HepG2 (cell line): ENCODE measurements around the gene ING5. TPM values are rescaled to one million over a fixed set of nuclear protein-coding genes. Genes with fewer than 3 reads are reported as not detected.

ENCODE experiments used
- ATAC-seq: fragments of 200-7000 bp; cut with Tn5 transposase; 3 replicates; pipeline ENCODE4 v1.9.1; 2020; ENCODE audit warnings: mild to moderate bottlenecking, moderate library complexity
- BruUV-seq: library from RNA; stranded (reverse); fragments of 400-500 nt; replicated peaks from 2 replicates; lab custom pipeline; 2021; lab: Mats Ljungman, UMichigan
- CTCF ChIA-PET: fragments of 300-600 bp; formaldehyde crosslinking; extraction: SDS; loops from one replicate; lab custom pipeline; 2021; ENCODE audit warnings: low total read pairs, inconsistent platforms, low intra/inter-chr PET ratio; lab: Yijun Ruan, JAX
- POLR2A ChIA-PET: fragments of 350-600 bp; sonication (Branson Sonifier 250); formaldehyde crosslinking; loops from one replicate; lab custom pipeline; 2020; ENCODE audit warnings: antibody characterized with exemption, inconsistent platforms; lab: Yijun Ruan, JAX
- DNase-seq: peaks from one replicate; pipeline ENCODE4 v3.0.0-alpha.2; 2015; ENCODE audit warnings: low spot score
- FAIRE-seq: peaks from 3 replicates; lab custom pipeline; 2011; peaks lifted over from hg19 to GRCh38; lab: Jason Lieb, UNC
- H2AFZ ChIP-seq: one replicate; pipeline ENCODE4 v1.6.1; 2011; ENCODE audit warnings: low read length, inconsistent platforms
- H3K27ac ChIP-seq: fragments of 300-600 bp; 3 replicates; pipeline ENCODE4 v1.8.0; 2011; ENCODE audit warnings: mixed run types, mild to moderate bottlenecking, mixed read lengths, low read length, inconsistent platforms; ENCODE audit not compliant: insufficient read depth; ENCODE audit errors: extremely low read length
- H3K27me3 ChIP-seq, 2 experiments: fragments of 200-600 bp in 1 of 2; 2 replicates in 1 of 2; 3 replicates in 1 of 2; pipeline versions ENCODE4 v1.6.0 to v1.8.0; 2011; ENCODE audit warnings: low read length in 2 of 2, mild to moderate bottlenecking in 2 of 2, moderate library complexity in 2 of 2, inconsistent platforms in 1 of 2; ENCODE audit not compliant: insufficient read depth in 2 of 2, control insufficient read depth in 1 of 2
- H3K36me3 ChIP-seq, 2 experiments: fragments of 200-600 bp in 1 of 2; replicated peaks in 1 of 2; 2 replicates in 1 of 2; 3 replicates in 1 of 2; pipeline versions ENCODE4 v1.5.1 to v1.8.0; 2011; ENCODE audit warnings: low read length in 2 of 2, inconsistent platforms in 1 of 2; ENCODE audit not compliant: insufficient read depth in 2 of 2, control insufficient read depth in 1 of 2
- H3K4me1 ChIP-seq: 2 replicates; pipeline ENCODE4 v1.5.1; 2012; ENCODE audit warnings: low read length, inconsistent platforms; ENCODE audit not compliant: insufficient read depth
- H3K4me2 ChIP-seq: 2 replicates; pipeline ENCODE4 v1.6.0; 2011; ENCODE audit warnings: low read depth, low read length, inconsistent platforms
- H3K4me3 ChIP-seq, 3 experiments: fragments of 200-600 bp in 1 of 3; sonication (generic), shearing (Covaris generic) in 1 of 3; replicated peaks in 1 of 3; 2 replicates each; pipeline ENCODE4 v1.5.1; 2011 to 2016; ENCODE audit warnings: low read length in 3 of 3, inconsistent platforms in 2 of 3, low read depth in 2 of 3, mild to moderate bottlenecking in 2 of 3, control low read depth in 1 of 3, mixed read lengths in 1 of 3; ENCODE audit not compliant: insufficient read depth in 1 of 3
- H3K79me2 ChIP-seq: one replicate; pipeline ENCODE4 v1.6.1; 2011; ENCODE audit warnings: low read length, inconsistent platforms; ENCODE audit not compliant: insufficient read depth
- H3K9ac ChIP-seq: 2 replicates; pipeline ENCODE4 v1.6.0; 2011; ENCODE audit warnings: mild to moderate bottlenecking, low read depth, low read length, inconsistent platforms; ENCODE audit not compliant: insufficient read depth
- H3K9me3 ChIP-seq: 2 replicates; pipeline ENCODE4 v1.5.1; 2012; ENCODE audit warnings: mild to moderate bottlenecking, low read length
- H4K20me1 ChIP-seq: 2 replicates; pipeline ENCODE4 v1.6.0; 2011; ENCODE audit warnings: inconsistent platforms, mild to moderate bottlenecking, low read length, moderate library complexity; ENCODE audit not compliant: insufficient read depth
- ATF7 ChIP-seq, 2 experiments: fragments of 450-650 bp in 1 of 2; sonication (generic) in 1 of 2; formaldehyde crosslinking in 1 of 2; IDR thresholded peaks; 2 replicates each; pipeline versions ENCODE4 v1.4.0 to v1.6.1; 2016 to 2020; ENCODE audit warnings: antibody characterized with exemption in 1 of 2, mild to moderate bottlenecking in 1 of 2, missing genetic modification reagents in 1 of 2
- HMG20B ChIP-seq: conservative IDR thresholded peaks from 2 replicates; pipeline ENCODE4 v1.6.1; 2016; ENCODE audit warnings: missing genetic modification reagents, missing compliant biosample characterization
- HNRNPUL1 ChIP-seq: fragments of 200-400 bp; formaldehyde crosslinking; IDR thresholded peaks from 2 replicates; pipeline ENCODE4 v1.6.1; 2017; ENCODE audit warnings: low read depth, mild to moderate bottlenecking, low read length, moderate library complexity
- MATR3 ChIP-seq: sonication (generic); formaldehyde crosslinking; IDR thresholded peaks from 2 replicates; pipeline ENCODE4 v1.4.0; 2020; ENCODE audit warnings: missing genetic modification reagents
- RCOR2 ChIP-seq: IDR thresholded peaks from 2 replicates; pipeline ENCODE4 v1.6.1; 2016; ENCODE audit warnings: missing biosample characterization, missing genetic modification reagents
- THAP9 ChIP-seq: sonication (generic); formaldehyde crosslinking; IDR thresholded peaks from 2 replicates; pipeline ENCODE4; 2020; ENCODE audit warnings: missing genetic modification reagents, mild to moderate bottlenecking, borderline replicate concordance
- ZMYM2 ChIP-seq: sonication (generic); formaldehyde crosslinking; IDR thresholded peaks from 2 replicates; pipeline ENCODE4 v1.8.0; 2022; ENCODE audit warnings: mild to moderate bottlenecking, missing genetic modification reagents
- ZNF678 ChIP-seq: sonication (generic); formaldehyde crosslinking; IDR thresholded peaks from 2 replicates; pipeline ENCODE4 v1.4.0; 2020; ENCODE audit warnings: mild to moderate bottlenecking, missing genetic modification reagents
- ZNF691 ChIP-seq: sonication (generic); formaldehyde crosslinking; IDR thresholded peaks from 2 replicates; pipeline ENCODE4 v1.4.0; 2020; ENCODE audit warnings: missing genetic modification reagents, low read depth, mild to moderate bottlenecking, borderline replicate concordance
- ZNF703 ChIP-seq: sonication (generic); formaldehyde crosslinking; IDR thresholded peaks from 2 replicates; pipeline ENCODE4 v1.5.1; 2020; ENCODE audit warnings: missing genetic modification reagents, mild to moderate bottlenecking, moderate library complexity, borderline replicate concordance
- WGBS: methylation state at CpG from one replicate; pipeline ENCODE4 v1.1.6; 2017; ENCODE audit warnings: low lambda C conversion rate; 5-methylcytosine and 5-hydroxymethylcytosine counted together
- in situ Hi-C: cut with HindIII; loops from 2 replicates; pipeline ENCODE4 v1.10.0; 2017; ENCODE audit warnings: low pct_unique_long_range_greater_than_20kb; ENCODE audit not compliant: extremely low pct_ligation_motif_present
- intact Hi-C: fragments of 100-400 bp; cut with micrococcal nuclease; formaldehyde crosslinking; loops from one replicate; pipeline ENCODE4 v1.10.0; 2022; ENCODE audit not compliant: unreplicated experiment
- polyA plus RNA-seq, 8 experiments: library from polyadenylated mRNA; depleted of rRNA in 3 of 8; stranded (reverse) in 7 of 8; unstranded in 1 of 8; fragments of >200 nt; fragmentation: Illumina TruSeq in 4 of 8; extraction: Trizol in 4 of 8; gene quantifications; 2 replicates each; pipeline versions ENCODE4 v1.2.1 to v1.2.3, GENCODE V29; 2011 to 2016; ENCODE audit warnings: low read depth in 4 of 8, missing spikeins in 1 of 8, mixed read lengths in 1 of 8; ENCODE audit not compliant: insufficient read depth in 1 of 8
- total RNA-seq, 5 experiments: library from RNA; depleted of rRNA; stranded (reverse); fragments of >200 nt; fragmentation: Illumina TruSeq; extraction: Trizol; gene quantifications; 2 replicates each; pipeline ENCODE4 v1.2.3, GENCODE V29; 2016; ENCODE audit warnings: low read depth in 1 of 5
- TF ChIP-seq, protein P1 (sequence below): sonication (generic); formaldehyde crosslinking; IDR thresholded peaks from 2 replicates; pipeline ENCODE4 v1.8.1; 2023; ENCODE audit warnings: missing genetic modification reagents, inconsistent platforms, borderline replicate concordance
- TF ChIP-seq, protein P2 (sequence below): sonication (generic); formaldehyde crosslinking; IDR thresholded peaks from 2 replicates; pipeline ENCODE4 v1.4.0; 2020; ENCODE audit warnings: missing genetic modification reagents, borderline replicate concordance

ING5 gene
- total and polyA plus RNA-seq, 2 of the 13 experiments (the other 11 are each of a cell fraction or from before 2014, with no cell fraction given) = 61.9 to 71.9 TPM

DNA sequence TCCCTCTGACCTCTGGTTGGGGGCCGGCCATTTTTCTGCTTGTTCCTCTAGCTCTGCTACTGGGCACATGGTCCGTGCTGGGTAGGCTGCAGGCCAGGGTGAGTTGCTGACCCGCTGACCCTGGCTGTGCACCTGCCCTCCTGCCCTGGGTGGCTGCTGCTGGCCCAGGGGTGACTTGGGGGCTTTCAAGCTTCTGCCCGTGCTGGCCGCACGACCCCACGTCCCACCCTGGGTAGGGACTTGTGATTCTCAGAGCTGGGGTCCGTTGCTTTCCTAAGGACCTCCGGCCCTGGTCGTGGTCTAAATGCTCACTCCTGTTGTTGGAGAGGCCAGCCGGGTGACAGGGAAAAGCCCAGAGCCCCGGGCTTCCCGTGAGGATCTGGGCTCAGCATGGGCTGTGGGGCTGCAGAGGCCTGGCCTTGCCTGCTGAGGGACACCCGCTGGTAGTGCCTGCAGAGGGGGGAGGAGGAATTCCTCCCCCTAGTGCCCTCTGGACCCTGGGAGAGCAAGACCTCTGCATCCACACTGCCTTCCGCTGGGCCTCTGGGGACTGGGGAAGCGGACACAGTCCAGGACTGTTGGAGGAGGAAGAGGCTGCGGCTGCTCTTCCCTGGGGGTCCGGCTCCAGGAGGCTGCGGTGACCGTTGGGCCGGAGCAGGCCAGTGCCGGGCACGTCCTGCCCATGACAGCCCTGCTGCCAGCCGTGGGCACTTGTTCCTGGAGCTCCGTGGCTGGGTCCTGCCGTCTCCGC is 68.5 kb downstream of the ING5 start:
- DNase-seq (peak; percentile 96), FAIRE-seq (peak; percentile 74), ATAC-seq (peak; percentile 76)
- peak overlapping the region; percentile 85 for H3K4me2 ChIP-seq
- H4K20me1 ChIP-seq = no peaks in the 10 kb centered on the region
- H3K27ac ChIP-seq = peak overlapping the region; percentile 92
- H3K79me2 ChIP-seq = peaks cover 24% of the 10 kb centered on the region
- POLR2A ChIA-PET = interaction anchor here (0.9 to 8.9 kb wide), 16 partner anchors 8 to 109 kb away, joined by 3 to 218 read pairs (median 5); partner anchors contain the start of genes D2HGDH, DTYMK, ING5 and NEU4
- in situ Hi-C loops (loop anchor here (5.0 kb wide), 1 partner anchor 37 kb away; the partner anchor contains the start of gene NEU4), intact Hi-C loops (loop anchor here (2.0 kb wide), 2 partner anchors 38 to 48 kb away; partner anchors contain the start of gene NEU4)
- CTCF ChIA-PET = no interaction called here
- H2AFZ ChIP-seq = no peak overlapping the region
- H3K36me3 ChIP-seq = no peaks in the 10 kb centered on the region; a peak in 1 of 5 replicates
- BruUV-seq = no TSS peak
- no peaks in the 10 kb centered on the region for H3K9me3 ChIP-seq
- peak overlapping the region; percentile 92 for H3K9ac ChIP-seq
- WGBS = 4% methylated on average over 19 of the region's 27 CpGs
- H3K4me3 ChIP-seq = peak overlapping the region; percentile 67 to 82 (median 76)
- H3K27me3 ChIP-seq = no peaks in the 10 kb centered on the region; a peak in 1 of 5 replicates
- peaks cover 54% of the 10 kb centered on the region for H3K4me1 ChIP-seq
- TF ChIP-seq, protein P1, sequence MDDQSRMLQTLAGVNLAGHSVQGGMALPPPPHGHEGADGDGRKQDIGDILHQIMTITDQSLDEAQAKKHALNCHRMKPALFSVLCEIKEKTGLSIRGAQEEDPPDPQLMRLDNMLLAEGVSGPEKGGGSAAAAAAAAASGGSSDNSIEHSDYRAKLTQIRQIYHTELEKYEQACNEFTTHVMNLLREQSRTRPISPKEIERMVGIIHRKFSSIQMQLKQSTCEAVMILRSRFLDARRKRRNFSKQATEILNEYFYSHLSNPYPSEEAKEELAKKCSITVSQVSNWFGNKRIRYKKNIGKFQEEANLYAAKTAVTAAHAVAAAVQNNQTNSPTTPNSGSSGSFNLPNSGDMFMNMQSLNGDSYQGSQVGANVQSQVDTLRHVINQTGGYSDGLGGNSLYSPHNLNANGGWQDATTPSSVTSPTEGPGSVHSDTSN = peak; percentile 9; the same call in 1 of the 2 replicates
- TF ChIP-seq ZMYM2 (peak; percentile 89), ZNF703 (peak; percentile 81), HNRNPUL1 (no peak), THAP9 (CRISPR knock-in tag) (peak; percentile 46; the same call in 1 of the 2 replicates), RCOR2 (CRISPR knock-in tag) (peak; percentile 75), ZNF678 (CRISPR knock-in tag) (peak; percentile 80), MATR3 (0 out of 2 replicates have a peak, but pooled peaks have one; percentile 65), HMG20B (CRISPR knock-in tag) (peak; percentile 76; the same call in 1 of the 2 replicates), ZNF691 (peak; percentile 89), ATF7 (IDR thresholded peaks at IDR 0.05) (no peak), ATF7 (CRISPR knock-in tag; IDR thresholded peaks at IDR 0.05) (peak; percentile 56; the same call in 1 of the 2 replicates)
- TF ChIP-seq, protein P2, sequence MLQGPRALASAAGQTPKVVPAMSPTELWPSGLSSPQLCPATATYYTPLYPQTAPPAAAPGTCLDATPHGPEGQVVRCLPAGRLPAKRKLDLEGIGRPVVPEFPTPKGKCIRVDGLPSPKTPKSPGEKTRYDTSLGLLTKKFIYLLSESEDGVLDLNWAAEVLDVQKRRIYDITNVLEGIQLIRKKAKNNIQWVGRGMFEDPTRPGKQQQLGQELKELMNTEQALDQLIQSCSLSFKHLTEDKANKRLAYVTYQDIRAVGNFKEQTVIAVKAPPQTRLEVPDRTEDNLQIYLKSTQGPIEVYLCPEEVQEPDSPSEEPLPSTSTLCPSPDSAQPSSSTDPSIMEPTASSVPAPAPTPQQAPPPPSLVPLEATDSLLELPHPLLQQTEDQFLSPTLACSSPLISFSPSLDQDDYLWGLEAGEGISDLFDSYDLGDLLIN (CRISPR knock-in tag) = no peak; the same call in 1 of the 2 replicates
